ENCODE data around the gene ASCC3. TPM values are rescaled to one million over a fixed set of nuclear protein-coding genes. Genes with fewer than 3 reads are reported as not detected.
"Not testable (repeated sequence)": the region's sequence is repeated elsewhere in the genome, so short reads cannot be mapped to it uniquely, and the experiment has no call there.

The ASCC3 gene
- total and polyA plus RNA-seq, 2 donors (not counting 1 experiment from before 2014, with no cell fraction given), result 9.0 to 42.3 TPM

DNA sequence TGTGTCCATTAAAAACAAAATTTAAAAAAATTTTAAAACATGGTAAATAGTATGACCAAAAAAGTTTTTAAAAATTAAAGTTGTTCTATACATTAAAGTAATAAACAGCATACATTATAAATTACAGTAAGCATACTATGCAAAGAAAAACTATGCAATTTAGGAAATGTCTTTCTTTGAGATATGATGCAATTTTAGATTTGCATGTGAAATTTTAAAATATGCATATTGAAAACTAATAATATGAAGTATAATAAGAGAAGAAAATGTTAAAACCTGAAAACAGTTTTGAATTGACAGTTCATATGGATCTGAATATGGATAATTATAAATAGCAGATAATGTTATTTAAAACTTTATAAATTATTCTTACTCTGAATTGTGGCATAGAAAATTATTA lies 43.1 kb downstream of the ASCC3 start:
- peaks cover 5% of the 10 kb centered on the region for H3K9me3 Mint-ChIP-seq (ENCODE audit: insufficient read depth)
- Histone ChIP-seq H3K9ac (ENCODE audit: low read length) (no peak overlapping the region), H3K4me2 (replicated peaks; ENCODE audit: low read depth, low read length, poor library complexity, severe bottlenecking) (no peak overlapping the region), H2AFZ (ENCODE audit: insufficient read depth, low read depth, low read length, poor library complexity, severe bottlenecking) (no peak overlapping the region), H3K4me1 (ENCODE audit: control insufficient read depth in 2 of 2, insufficient read depth in 2 of 2, low read length in 2 of 2) (no peaks in the 10 kb centered on the region), H3K9me3 (ENCODE audit: control extremely low read depth in 1 of 3, control insufficient read depth in 2 of 3, insufficient read depth in 1 of 3, low read length in 2 of 3) (no peaks in the 10 kb centered on the region), H3K27me3 (replicated peaks in 1 of 4; ENCODE audit: control extremely low read depth in 1 of 4, control insufficient read depth in 3 of 4, insufficient read depth in 4 of 4, low read length in 3 of 4) (no peaks in the 10 kb centered on the region), H3K4me3 (ENCODE audit: control extremely low read depth in 1 of 5, extremely low read depth in 1 of 5, insufficient read depth in 1 of 5, low read depth in 2 of 5, low read length in 4 of 5) (no peak overlapping the region), H3K27ac (ENCODE audit: low read length in 2 of 2) (no peak overlapping the region), H4K20me1 (ENCODE audit: control insufficient read depth, insufficient read depth, low read length, poor library complexity, severe bottlenecking) (no peaks in the 10 kb centered on the region), H3K79me2 (ENCODE audit: control insufficient read depth, insufficient read depth, low read length) (peaks cover 4% of the 10 kb centered on the region), H3K36me3 (replicated peaks in 1 of 2; ENCODE audit: control extremely low read depth in 1 of 2, control insufficient read depth in 1 of 2, extremely low read depth in 1 of 2, insufficient read depth in 2 of 2, low read length in 1 of 2) (no peaks in the 10 kb centered on the region)
- peaks cover 7% of the 10 kb centered on the region for H3K4me1 Mint-ChIP-seq
- intact Hi-C loops (cut with micrococcal nuclease), result no loop called here
- no peak overlapping the region for H3K4me3 Mint-ChIP-seq
- ChIA-PET CTCF (no interaction called here), POLR2A (no interaction called here)
- TF ChIP-seq, protein P1, sequence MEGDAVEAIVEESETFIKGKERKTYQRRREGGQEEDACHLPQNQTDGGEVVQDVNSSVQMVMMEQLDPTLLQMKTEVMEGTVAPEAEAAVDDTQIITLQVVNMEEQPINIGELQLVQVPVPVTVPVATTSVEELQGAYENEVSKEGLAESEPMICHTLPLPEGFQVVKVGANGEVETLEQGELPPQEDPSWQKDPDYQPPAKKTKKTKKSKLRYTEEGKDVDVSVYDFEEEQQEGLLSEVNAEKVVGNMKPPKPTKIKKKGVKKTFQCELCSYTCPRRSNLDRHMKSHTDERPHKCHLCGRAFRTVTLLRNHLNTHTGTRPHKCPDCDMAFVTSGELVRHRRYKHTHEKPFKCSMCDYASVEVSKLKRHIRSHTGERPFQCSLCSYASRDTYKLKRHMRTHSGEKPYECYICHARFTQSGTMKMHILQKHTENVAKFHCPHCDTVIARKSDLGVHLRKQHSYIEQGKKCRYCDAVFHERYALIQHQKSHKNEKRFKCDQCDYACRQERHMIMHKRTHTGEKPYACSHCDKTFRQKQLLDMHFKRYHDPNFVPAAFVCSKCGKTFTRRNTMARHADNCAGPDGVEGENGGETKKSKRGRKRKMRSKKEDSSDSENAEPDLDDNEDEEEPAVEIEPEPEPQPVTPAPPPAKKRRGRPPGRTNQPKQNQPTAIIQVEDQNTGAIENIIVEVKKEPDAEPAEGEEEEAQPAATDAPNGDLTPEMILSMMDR (IDR thresholded peaks at IDR 0.05), result no peak
- no peak for TF ChIP-seq EZH2 (IDR thresholded peaks at IDR 0.05; ENCODE audit: borderline replicate concordance, insufficient read depth, low read depth, low read length, poor library complexity, severe bottlenecking)
- ATAC-seq (ENCODE audit: low read depth) (no peak), DNase-seq (no peak)
- H3K27ac Mint-ChIP-seq, result no peak overlapping the region
- H3K27me3 Mint-ChIP-seq, result no peaks in the 10 kb centered on the region

DNA sequence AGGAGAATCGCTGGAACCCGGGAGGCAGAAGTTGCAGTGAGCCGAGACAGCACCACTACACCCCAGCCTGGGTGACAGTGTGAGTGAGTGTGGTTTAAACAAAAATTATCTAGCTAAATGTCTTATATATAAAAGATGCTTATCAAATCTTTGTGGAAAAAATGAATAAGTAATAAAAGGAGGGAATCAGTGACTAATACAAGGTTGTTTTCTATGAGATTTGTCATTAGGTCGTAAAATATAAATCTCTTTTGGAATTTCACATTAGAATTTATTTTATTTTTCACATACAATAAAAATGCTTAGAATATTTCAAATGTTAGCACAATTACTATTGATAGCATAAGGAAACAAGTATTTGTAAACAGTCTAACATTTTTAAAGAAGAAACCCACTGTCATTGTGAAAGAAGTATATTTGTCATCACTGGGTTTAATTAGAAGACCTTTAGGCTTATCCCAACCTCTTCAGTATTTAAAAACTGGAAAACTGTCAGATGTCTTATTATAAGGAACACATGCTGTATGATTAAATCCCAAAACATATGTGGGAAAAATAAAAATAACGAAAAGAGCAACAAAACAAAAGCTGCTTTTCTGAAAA lies 47.1 kb downstream of the ASCC3 start:
- Mint-ChIP-seq H3K27ac (no peak overlapping the region), H3K27me3 (no peaks in the 10 kb centered on the region), H3K9me3 (ENCODE audit: insufficient read depth) (peaks cover 5% of the 10 kb centered on the region), H3K4me1 (peaks cover 4% of the 10 kb centered on the region), H3K4me3 (no peak overlapping the region)
- Histone ChIP-seq H3K4me2 (replicated peaks; ENCODE audit: low read depth, low read length, poor library complexity, severe bottlenecking) (no peak overlapping the region), H3K9me3 (ENCODE audit: control extremely low read depth in 1 of 3, control insufficient read depth in 2 of 3, insufficient read depth in 1 of 3, low read length in 2 of 3) (peaks cover 0 to 6% (median 0%) of the 10 kb centered on the region in 3 donors), H3K27me3 (replicated peaks in 1 of 4; ENCODE audit: control extremely low read depth in 1 of 4, control insufficient read depth in 3 of 4, insufficient read depth in 4 of 4, low read length in 3 of 4) (no peaks in the 10 kb centered on the region), H2AFZ (ENCODE audit: insufficient read depth, low read depth, low read length, poor library complexity, severe bottlenecking) (no peak overlapping the region), H3K36me3 (replicated peaks in 1 of 2; ENCODE audit: control extremely low read depth in 1 of 2, control insufficient read depth in 1 of 2, extremely low read depth in 1 of 2, insufficient read depth in 2 of 2, low read length in 1 of 2) (peaks cover 0 to 3% of the 10 kb centered on the region in 2 experiments), H3K27ac (ENCODE audit: low read length in 2 of 2) (no peak overlapping the region), H3K9ac (ENCODE audit: low read length) (no peak overlapping the region), H3K4me1 (ENCODE audit: control insufficient read depth in 2 of 2, insufficient read depth in 2 of 2, low read length in 2 of 2) (no peaks in the 10 kb centered on the region), H3K79me2 (ENCODE audit: control insufficient read depth, insufficient read depth, low read length) (peaks cover 4% of the 10 kb centered on the region), H3K4me3 (ENCODE audit: control extremely low read depth in 1 of 5, extremely low read depth in 1 of 5, insufficient read depth in 1 of 5, low read depth in 2 of 5, low read length in 4 of 5) (no peak overlapping the region), H4K20me1 (ENCODE audit: control insufficient read depth, insufficient read depth, low read length, poor library complexity, severe bottlenecking) (no peaks in the 10 kb centered on the region)
- intact Hi-C loops (cut with micrococcal nuclease), result no loop called here
- no peak for ATAC-seq (ENCODE audit: low read depth)
- TF ChIP-seq, protein P1 (IDR thresholded peaks at IDR 0.05), result no peak
- no peak for TF ChIP-seq EZH2 (IDR thresholded peaks at IDR 0.05; ENCODE audit: borderline replicate concordance, insufficient read depth, low read depth, low read length, poor library complexity, severe bottlenecking)
- WGBS (ENCODE audit: insufficient coverage), result no CpG with 5 or more reads among the region's 5 CpGs
- POLR2A ChIA-PET, result no interaction called here
- DNase-seq, result no peak
- CTCF ChIA-PET, result no interaction called here

DNA sequence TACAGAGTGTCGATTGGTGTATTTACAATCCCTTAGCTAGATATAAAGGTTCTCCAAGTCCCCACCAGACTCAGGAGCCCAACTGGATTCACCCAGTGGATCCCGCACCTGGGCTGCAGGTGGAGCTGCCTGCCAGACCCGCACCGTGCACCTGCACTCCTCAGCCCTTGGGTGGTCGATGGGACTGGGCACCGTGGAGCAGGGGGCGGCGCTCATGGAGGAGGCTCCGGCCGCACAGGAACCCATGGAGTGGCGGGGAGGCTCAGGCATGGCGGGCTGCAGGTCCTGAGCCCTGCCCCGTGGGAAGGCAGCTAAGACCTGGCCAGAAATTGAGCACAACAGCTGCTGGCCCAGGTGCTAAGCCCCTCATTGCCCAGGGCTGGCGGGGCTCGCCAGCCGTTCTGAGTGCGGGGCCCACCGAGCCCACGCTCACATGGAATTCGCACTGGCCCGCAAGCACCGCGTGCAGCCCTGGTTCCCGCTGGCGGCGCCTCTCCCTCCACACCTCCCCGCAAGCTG lies 52.0 kb downstream of the ASCC3 start:
- H4K20me1 ChIP-seq (ENCODE audit: control insufficient read depth, insufficient read depth, low read length, poor library complexity, severe bottlenecking); H3K4me1 ChIP-seq (ENCODE audit: control insufficient read depth in 2 of 2, insufficient read depth in 2 of 2, low read length in 2 of 2); H3K36me3 ChIP-seq (replicated peaks in 1 of 2; ENCODE audit: control extremely low read depth in 1 of 2, control insufficient read depth in 1 of 2, extremely low read depth in 1 of 2, insufficient read depth in 2 of 2, low read length in 1 of 2); H3K4me3 ChIP-seq (ENCODE audit: control extremely low read depth in 1 of 5, extremely low read depth in 1 of 5, insufficient read depth in 1 of 5, low read depth in 2 of 5, low read length in 4 of 5); H2AFZ ChIP-seq (ENCODE audit: insufficient read depth, low read depth, low read length, poor library complexity, severe bottlenecking); CTCF ChIA-PET; H3K4me2 ChIP-seq (replicated peaks; ENCODE audit: low read depth, low read length, poor library complexity, severe bottlenecking); ATAC-seq (ENCODE audit: low read depth); POLR2A ChIA-PET; H3K27ac Mint-ChIP-seq; H3K4me3 Mint-ChIP-seq; H3K4me1 Mint-ChIP-seq; H3K9me3 ChIP-seq (ENCODE audit: control extremely low read depth in 1 of 3, control insufficient read depth in 2 of 3, insufficient read depth in 1 of 3, low read length in 2 of 3); H3K27me3 ChIP-seq (replicated peaks in 1 of 4; ENCODE audit: control extremely low read depth in 1 of 4, control insufficient read depth in 3 of 4, insufficient read depth in 4 of 4, low read length in 3 of 4); H3K27ac ChIP-seq (ENCODE audit: low read length in 2 of 2); H3K79me2 ChIP-seq (ENCODE audit: control insufficient read depth, insufficient read depth, low read length); H3K9ac ChIP-seq (ENCODE audit: low read length); intact Hi-C loops (cut with micrococcal nuclease); H3K9me3 Mint-ChIP-seq (ENCODE audit: insufficient read depth); H3K27me3 Mint-ChIP-seq; DNase-seq: not testable (repeated sequence)
- 98% methylated on average over 16 of the region's 27 CpGs for whole genome bisulfite sequencing (ENCODE audit: insufficient coverage)
